ENCODE data around the gene TFDP3. TPM values are rescaled to one million over a fixed set of nuclear protein-coding genes. Genes with fewer than 3 reads are reported as not detected.

Gene TFDP3
- total and polyA plus RNA-seq, 2 of the 13 experiments (the other 11 are each of a cell fraction or from before 2014, with no cell fraction given) = not detected

DNA sequence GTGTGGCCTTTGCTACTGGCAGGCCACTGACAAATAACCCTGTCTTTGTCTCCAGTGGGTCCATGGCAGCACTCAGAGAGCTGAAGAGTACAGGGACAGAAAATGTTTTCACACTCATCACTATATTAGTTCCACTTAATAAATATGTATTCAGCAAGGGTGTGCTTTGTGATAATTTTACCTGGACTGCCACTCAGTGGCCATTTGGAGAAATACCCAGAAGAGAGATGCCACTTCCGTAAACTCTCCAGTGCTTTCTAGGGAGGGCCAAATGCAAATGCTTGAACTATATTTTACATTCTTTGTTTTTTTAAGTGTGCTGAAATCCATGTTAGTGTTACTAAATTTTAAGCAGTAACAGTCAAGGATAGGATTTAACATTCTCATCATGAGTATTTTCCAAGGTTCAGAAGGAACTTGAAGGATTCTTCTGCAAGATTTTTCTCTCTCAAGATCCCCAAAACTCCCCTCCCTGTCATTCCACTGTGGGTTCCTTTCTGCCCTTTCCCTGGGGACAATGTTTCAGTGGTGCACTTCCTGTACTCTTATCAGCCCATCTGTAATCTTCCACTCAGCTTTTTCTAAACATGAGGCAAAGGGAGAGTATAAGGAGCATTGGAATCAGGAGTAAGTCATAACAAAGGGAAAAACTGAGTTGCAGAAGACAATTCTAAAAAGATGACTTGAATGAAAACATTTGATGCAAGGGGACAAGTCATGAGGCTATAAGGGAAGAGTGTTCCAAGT lies 46.0 kb downstream of the TFDP3 start:
- no peaks in the 10 kb centered on the region for H3K27me3 ChIP-seq (ENCODE audit: control insufficient read depth in 1 of 2, insufficient read depth in 2 of 2, low read length in 2 of 2)
- no peaks in the 10 kb centered on the region for H3K79me2 ChIP-seq (ENCODE audit: insufficient read depth, low read length)
- H3K4me3 ChIP-seq (replicated peaks in 1 of 3; ENCODE audit: insufficient read depth in 1 of 3, low read depth in 2 of 3, low read length in 3 of 3) = no peak overlapping the region
- DNase-seq (ENCODE audit: low spot score) = no peak
- H3K4me1 ChIP-seq (ENCODE audit: insufficient read depth, low read length) = 0 out of 2 replicates have a peak, but pooled peaks cover 10% of the 10 kb centered on the region
- H3K4me2 ChIP-seq (ENCODE audit: low read depth, low read length) = no peak overlapping the region
- ATAC-seq = no peak
- POLR2A ChIA-PET = no interaction called here
- H3K27ac ChIP-seq (ENCODE audit: extremely low read length, insufficient read depth, low read length) = no peak overlapping the region
- peak; percentile 57 for FAIRE-seq
- intact Hi-C loops (cut with micrococcal nuclease; ENCODE audit: unreplicated experiment) (no loop called here), in situ Hi-C loops (cut with HindIII; ENCODE audit: extremely low pct_ligation_motif_present, low pct_unique_long_range_greater_than_20kb) (no loop called here)
- no peak overlapping the region for H3K9ac ChIP-seq (ENCODE audit: insufficient read depth, low read depth, low read length)
- H2AFZ ChIP-seq (ENCODE audit: low read length) = no peak overlapping the region
- CTCF ChIA-PET (ENCODE audit: low intra/inter-chr PET ratio, low total read pairs) = interaction anchor here (0.8 to 1.1 kb wide), 3 partner anchors 126 to 432 kb away, joined by 3 to 4 read pairs (median 3); no protein-coding TSS in a partner anchor
- no peaks in the 10 kb centered on the region for H3K36me3 ChIP-seq (replicated peaks in 1 of 2; ENCODE audit: control insufficient read depth in 1 of 2, insufficient read depth in 2 of 2, low read length in 2 of 2)
- WGBS (ENCODE audit: low lambda C conversion rate) = no CpG with 5 or more reads among the region's 1 CpG
- H4K20me1 ChIP-seq (ENCODE audit: insufficient read depth, low read length) = no peaks in the 10 kb centered on the region
- no TSS peak for BruUV-seq (replicated peaks)
- H3K9me3 ChIP-seq (ENCODE audit: low read length) = no peaks in the 10 kb centered on the region
- TF ChIP-seq, protein P1, sequence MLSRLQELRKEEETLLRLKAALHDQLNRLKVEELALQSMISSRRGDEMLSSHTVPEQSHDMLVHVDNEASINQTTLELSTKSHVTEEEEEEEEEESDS (CRISPR knock-in tag; IDR thresholded peaks at IDR 0.05; ENCODE audit: borderline replicate concordance) = no peak
- TF ChIP-seq FOXK2 (IDR thresholded peaks at IDR 0.05) = no peak
- TF ChIP-seq, protein P2, sequence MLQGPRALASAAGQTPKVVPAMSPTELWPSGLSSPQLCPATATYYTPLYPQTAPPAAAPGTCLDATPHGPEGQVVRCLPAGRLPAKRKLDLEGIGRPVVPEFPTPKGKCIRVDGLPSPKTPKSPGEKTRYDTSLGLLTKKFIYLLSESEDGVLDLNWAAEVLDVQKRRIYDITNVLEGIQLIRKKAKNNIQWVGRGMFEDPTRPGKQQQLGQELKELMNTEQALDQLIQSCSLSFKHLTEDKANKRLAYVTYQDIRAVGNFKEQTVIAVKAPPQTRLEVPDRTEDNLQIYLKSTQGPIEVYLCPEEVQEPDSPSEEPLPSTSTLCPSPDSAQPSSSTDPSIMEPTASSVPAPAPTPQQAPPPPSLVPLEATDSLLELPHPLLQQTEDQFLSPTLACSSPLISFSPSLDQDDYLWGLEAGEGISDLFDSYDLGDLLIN (CRISPR knock-in tag; IDR thresholded peaks at IDR 0.05; ENCODE audit: borderline replicate concordance) = no peak
- TF ChIP-seq, protein P3, sequence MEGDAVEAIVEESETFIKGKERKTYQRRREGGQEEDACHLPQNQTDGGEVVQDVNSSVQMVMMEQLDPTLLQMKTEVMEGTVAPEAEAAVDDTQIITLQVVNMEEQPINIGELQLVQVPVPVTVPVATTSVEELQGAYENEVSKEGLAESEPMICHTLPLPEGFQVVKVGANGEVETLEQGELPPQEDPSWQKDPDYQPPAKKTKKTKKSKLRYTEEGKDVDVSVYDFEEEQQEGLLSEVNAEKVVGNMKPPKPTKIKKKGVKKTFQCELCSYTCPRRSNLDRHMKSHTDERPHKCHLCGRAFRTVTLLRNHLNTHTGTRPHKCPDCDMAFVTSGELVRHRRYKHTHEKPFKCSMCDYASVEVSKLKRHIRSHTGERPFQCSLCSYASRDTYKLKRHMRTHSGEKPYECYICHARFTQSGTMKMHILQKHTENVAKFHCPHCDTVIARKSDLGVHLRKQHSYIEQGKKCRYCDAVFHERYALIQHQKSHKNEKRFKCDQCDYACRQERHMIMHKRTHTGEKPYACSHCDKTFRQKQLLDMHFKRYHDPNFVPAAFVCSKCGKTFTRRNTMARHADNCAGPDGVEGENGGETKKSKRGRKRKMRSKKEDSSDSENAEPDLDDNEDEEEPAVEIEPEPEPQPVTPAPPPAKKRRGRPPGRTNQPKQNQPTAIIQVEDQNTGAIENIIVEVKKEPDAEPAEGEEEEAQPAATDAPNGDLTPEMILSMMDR (CRISPR knock-in tag; IDR thresholded peaks at IDR 0.05) = peak; percentile 55
- no peak for TF ChIP-seq SKIL (CRISPR knock-in tag; IDR thresholded peaks at IDR 0.05; ENCODE audit: borderline replicate concordance)
- no peak for TF ChIP-seq MXD1 (CRISPR knock-in tag; IDR thresholded peaks at IDR 0.05)
- no peak for TF ChIP-seq ZNF543 (CRISPR knock-in tag; IDR thresholded peaks at IDR 0.05)
- no peak for TF ChIP-seq ZNF772 (CRISPR knock-in tag; IDR thresholded peaks at IDR 0.05)
- no peak for TF ChIP-seq ZNF614 (CRISPR knock-in tag; IDR thresholded peaks at IDR 0.05; ENCODE audit: borderline replicate concordance)
- no peak for TF ChIP-seq ZNF44 (CRISPR knock-in tag; IDR thresholded peaks at IDR 0.05)
- no peak for TF ChIP-seq POLR2A (IDR thresholded peaks at IDR 0.05; ENCODE audit: insufficient read depth in 1 of 2, low read depth in 2 of 2, low read length in 2 of 2)
- TF ChIP-seq NR0B2 (CRISPR knock-in tag; IDR thresholded peaks at IDR 0.05) = no peak
- TF ChIP-seq ATF7 (IDR thresholded peaks at IDR 0.05) = no peak
- no peak for TF ChIP-seq ATF7 (CRISPR knock-in tag; IDR thresholded peaks at IDR 0.05)
- no peak for TF ChIP-seq RBFOX2 (IDR thresholded peaks at IDR 0.05; ENCODE audit: low read depth, low read length)
- TF ChIP-seq, protein P4, sequence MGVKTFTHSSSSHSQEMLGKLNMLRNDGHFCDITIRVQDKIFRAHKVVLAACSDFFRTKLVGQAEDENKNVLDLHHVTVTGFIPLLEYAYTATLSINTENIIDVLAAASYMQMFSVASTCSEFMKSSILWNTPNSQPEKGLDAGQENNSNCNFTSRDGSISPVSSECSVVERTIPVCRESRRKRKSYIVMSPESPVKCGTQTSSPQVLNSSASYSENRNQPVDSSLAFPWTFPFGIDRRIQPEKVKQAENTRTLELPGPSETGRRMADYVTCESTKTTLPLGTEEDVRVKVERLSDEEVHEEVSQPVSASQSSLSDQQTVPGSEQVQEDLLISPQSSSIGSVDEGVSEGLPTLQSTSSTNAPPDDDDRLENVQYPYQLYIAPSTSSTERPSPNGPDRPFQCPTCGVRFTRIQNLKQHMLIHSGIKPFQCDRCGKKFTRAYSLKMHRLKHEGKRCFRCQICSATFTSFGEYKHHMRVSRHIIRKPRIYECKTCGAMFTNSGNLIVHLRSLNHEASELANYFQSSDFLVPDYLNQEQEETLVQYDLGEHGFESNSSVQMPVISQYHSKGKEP (CRISPR knock-in tag; IDR thresholded peaks at IDR 0.05) = no peak
- no peak for TF ChIP-seq PAX8 (CRISPR knock-in tag; IDR thresholded peaks at IDR 0.05; ENCODE audit: borderline replicate concordance)

Data from HepG2 (cell line).